ENCODE results near the gene SH2D5.
"Not testable (repeated sequence)": the region's sequence is repeated elsewhere in the genome, so short reads cannot be mapped to it uniquely, and the experiment has no call there.

SH2D5 gene

DNA sequence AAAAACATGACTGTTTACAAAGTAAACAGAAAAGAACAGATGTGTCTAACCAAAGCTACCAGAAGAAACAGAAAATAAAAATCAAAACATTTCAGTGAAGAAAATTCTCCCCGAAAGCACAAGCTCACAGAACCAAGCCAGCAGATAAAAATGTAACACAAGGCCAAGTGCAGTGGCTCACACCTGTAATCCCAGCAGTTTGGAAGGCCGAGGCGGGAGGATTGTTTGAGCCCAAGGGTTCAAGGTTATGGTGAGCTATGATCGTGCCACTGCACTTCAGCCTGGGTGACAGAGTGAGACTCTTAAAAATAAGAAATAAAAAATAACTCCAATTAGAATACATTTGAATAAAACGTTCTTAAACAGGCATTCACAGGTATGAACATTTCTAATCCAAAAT lies 52.2 kb downstream of the SH2D5 start:
- TF ChIP-seq, protein P1, sequence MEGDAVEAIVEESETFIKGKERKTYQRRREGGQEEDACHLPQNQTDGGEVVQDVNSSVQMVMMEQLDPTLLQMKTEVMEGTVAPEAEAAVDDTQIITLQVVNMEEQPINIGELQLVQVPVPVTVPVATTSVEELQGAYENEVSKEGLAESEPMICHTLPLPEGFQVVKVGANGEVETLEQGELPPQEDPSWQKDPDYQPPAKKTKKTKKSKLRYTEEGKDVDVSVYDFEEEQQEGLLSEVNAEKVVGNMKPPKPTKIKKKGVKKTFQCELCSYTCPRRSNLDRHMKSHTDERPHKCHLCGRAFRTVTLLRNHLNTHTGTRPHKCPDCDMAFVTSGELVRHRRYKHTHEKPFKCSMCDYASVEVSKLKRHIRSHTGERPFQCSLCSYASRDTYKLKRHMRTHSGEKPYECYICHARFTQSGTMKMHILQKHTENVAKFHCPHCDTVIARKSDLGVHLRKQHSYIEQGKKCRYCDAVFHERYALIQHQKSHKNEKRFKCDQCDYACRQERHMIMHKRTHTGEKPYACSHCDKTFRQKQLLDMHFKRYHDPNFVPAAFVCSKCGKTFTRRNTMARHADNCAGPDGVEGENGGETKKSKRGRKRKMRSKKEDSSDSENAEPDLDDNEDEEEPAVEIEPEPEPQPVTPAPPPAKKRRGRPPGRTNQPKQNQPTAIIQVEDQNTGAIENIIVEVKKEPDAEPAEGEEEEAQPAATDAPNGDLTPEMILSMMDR (IDR thresholded peaks at IDR 0.05; ENCODE audit: poor library complexity, severe bottlenecking) = no peak
- ATAC-seq (ENCODE audit: low read depth) = no peak
- Histone ChIP-seq H3K4me3 (ENCODE audit: severe bottlenecking) (no peak overlapping the region), H3K9me3 (ENCODE audit: severe bottlenecking) (no peaks in the 10 kb centered on the region), H3K36me3 (ENCODE audit: low read depth) (no peaks in the 10 kb centered on the region), H3K27me3 (ENCODE audit: insufficient read depth, poor library complexity, severe bottlenecking) (no peaks in the 10 kb centered on the region), H3K27ac (ENCODE audit: poor library complexity, severe bottlenecking) (no peak overlapping the region), H3K4me1 (ENCODE audit: insufficient read depth, poor library complexity, severe bottlenecking) (no peaks in the 10 kb centered on the region)
- no peak for DNase-seq (ENCODE audit: low spot score)

DNA sequence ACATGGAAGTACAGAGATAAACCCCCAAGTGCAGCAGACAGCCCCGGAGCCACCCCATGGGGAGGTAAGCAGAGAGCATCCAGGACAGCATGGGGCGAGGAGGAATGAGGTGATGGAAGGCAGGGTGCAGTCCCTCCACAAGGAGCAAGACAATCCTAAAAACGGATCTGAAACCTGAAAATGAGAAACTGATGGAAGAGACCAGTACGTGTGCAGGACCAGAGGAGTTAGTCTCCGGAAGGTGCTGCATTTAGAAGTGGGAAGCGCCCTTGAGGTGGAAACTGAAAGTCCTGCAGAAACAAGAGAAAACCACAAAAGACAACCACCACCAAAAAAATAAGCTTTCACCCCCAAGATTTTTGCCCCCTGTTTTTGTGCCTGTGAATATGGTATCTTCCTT lies 53.9 kb downstream of the SH2D5 start:
- DNase-seq (ENCODE audit: low spot score) = no peak
- Histone ChIP-seq H3K4me1 (ENCODE audit: insufficient read depth, poor library complexity, severe bottlenecking) (no peaks in the 10 kb centered on the region), H3K27me3 (ENCODE audit: insufficient read depth, poor library complexity, severe bottlenecking) (no peaks in the 10 kb centered on the region), H3K36me3 (ENCODE audit: low read depth) (no peaks in the 10 kb centered on the region), H3K27ac (ENCODE audit: poor library complexity, severe bottlenecking) (no peak overlapping the region), H3K4me3 (ENCODE audit: severe bottlenecking) (no peak overlapping the region), H3K9me3 (ENCODE audit: severe bottlenecking) (no peaks in the 10 kb centered on the region)
- TF ChIP-seq, protein P1 (IDR thresholded peaks at IDR 0.05; ENCODE audit: poor library complexity, severe bottlenecking) = no peak
- no peak for ATAC-seq (ENCODE audit: low read depth)

DNA sequence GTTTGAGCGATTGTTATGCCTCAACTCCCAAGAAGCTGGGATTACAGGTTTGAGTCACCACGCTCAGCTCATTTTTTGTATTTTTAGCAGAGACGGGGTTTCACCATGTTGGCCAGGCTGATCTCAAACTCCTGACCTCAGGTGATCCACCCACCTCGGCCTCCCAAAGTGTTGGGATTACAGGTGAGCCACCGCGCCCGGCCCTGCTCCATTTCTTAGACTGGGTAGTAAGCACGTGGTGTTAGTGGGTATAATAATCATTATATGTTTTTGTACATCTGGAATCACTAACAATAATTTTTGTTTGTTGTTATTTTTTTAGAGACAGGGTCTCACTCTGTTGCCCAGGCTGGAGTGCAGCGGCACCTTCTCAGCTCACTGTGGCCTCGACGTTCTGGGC lies 58.9 kb downstream of the SH2D5 start:
- not testable (repeated sequence) for H3K27me3 ChIP-seq (ENCODE audit: insufficient read depth, poor library complexity, severe bottlenecking); H3K4me1 ChIP-seq (ENCODE audit: insufficient read depth, poor library complexity, severe bottlenecking); H3K27ac ChIP-seq (ENCODE audit: poor library complexity, severe bottlenecking); H3K36me3 ChIP-seq (ENCODE audit: low read depth); ATAC-seq (ENCODE audit: low read depth); H3K4me3 ChIP-seq (ENCODE audit: severe bottlenecking); DNase-seq (ENCODE audit: low spot score); H3K9me3 ChIP-seq (ENCODE audit: severe bottlenecking)

DNA sequence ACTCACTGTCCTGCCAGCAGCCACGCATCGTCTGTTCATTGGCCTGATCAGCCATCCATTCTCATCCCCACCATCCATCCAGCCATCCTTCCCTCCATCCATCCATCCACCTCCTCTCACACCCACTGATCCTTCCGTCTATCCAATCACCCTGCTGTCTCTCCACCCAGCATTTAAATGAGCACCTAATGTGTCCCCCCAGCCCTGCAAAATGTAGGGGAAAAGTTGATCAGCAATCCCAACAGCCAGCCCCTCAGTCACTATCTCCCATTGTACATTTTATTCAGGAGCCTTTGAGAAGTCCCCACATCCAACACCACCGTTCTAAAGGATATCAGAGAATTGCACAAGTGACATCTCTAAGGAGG lies 60.3 kb downstream of the SH2D5 start:
- H3K27me3 ChIP-seq (ENCODE audit: insufficient read depth, poor library complexity, severe bottlenecking) = no peaks in the 10 kb centered on the region
- no peak overlapping the region for H3K4me3 ChIP-seq (ENCODE audit: severe bottlenecking)
- no peaks in the 10 kb centered on the region for H3K9me3 ChIP-seq (ENCODE audit: severe bottlenecking)
- no peak for ATAC-seq (ENCODE audit: low read depth)
- TF ChIP-seq, protein P1 (IDR thresholded peaks at IDR 0.05; ENCODE audit: poor library complexity, severe bottlenecking) = no peak
- H3K36me3 ChIP-seq (ENCODE audit: low read depth) = no peaks in the 10 kb centered on the region
- H3K27ac ChIP-seq (ENCODE audit: poor library complexity, severe bottlenecking) = no peak overlapping the region
- no peak for DNase-seq (ENCODE audit: low spot score)
- H3K4me1 ChIP-seq (ENCODE audit: insufficient read depth, poor library complexity, severe bottlenecking) = no peaks in the 10 kb centered on the region

DNA sequence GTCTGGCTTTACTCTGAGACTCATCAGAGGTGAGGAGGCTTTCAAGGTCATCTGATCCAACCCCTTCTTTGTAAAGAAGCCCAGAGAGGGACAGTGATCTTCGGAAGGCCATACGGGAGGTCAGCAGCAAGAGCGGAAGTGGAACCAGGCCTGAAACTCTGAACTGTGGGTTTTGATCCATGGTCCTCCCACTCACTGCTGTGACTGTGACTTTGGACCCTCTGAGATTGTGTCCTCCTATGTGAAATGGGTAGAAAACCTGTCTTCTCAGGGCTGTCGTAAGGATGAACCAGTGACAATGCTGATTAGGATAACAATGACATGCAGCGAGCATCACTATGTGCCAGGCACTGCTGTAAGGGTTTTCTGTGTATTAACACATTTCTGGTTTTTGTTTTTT lies 61.6 kb downstream of the SH2D5 start:
- no peak for ATAC-seq (ENCODE audit: low read depth)
- H3K27me3 ChIP-seq (ENCODE audit: insufficient read depth, poor library complexity, severe bottlenecking) = no peaks in the 10 kb centered on the region
- H3K9me3 ChIP-seq (ENCODE audit: severe bottlenecking) = no peaks in the 10 kb centered on the region
- no peaks in the 10 kb centered on the region for H3K4me1 ChIP-seq (ENCODE audit: insufficient read depth, poor library complexity, severe bottlenecking)
- TF ChIP-seq, protein P1 (IDR thresholded peaks at IDR 0.05; ENCODE audit: poor library complexity, severe bottlenecking) = no peak
- no peak overlapping the region for H3K27ac ChIP-seq (ENCODE audit: poor library complexity, severe bottlenecking)
- H3K4me3 ChIP-seq (ENCODE audit: severe bottlenecking) = no peak overlapping the region
- no peak for DNase-seq (ENCODE audit: low spot score)
- no peaks in the 10 kb centered on the region for H3K36me3 ChIP-seq (ENCODE audit: low read depth)

Data from RWPE2 (cell line).